Heart left ventricle (tissue), 13 donors: ENCODE results near the gene ACSM2B.
"Not testable (repeated sequence)": the region's sequence is repeated elsewhere in the genome, so short reads cannot be mapped to it uniquely, and the experiment has no call there.

Experiments used
- POLR2A ChIP-seq, 2 donors: fragments of 450-650 bp; IDR thresholded peaks; one replicate each; pipeline ENCODE4 v1.6.1; 2017; ENCODE audit warnings: antibody characterized with exemption in 2 of 2, mild to moderate bottlenecking in 2 of 2, moderate library complexity in 2 of 2
- TF ChIP-seq, protein P1 (sequence below), 12 donors: fragments of 200-600 bp; sonication (generic) in 4 of 12; IDR thresholded peaks; one replicate each; pipeline versions ENCODE4 v1.5.0 to v1.8.0; 2018 to 2022; ENCODE audit warnings: antibody characterized with exemption in 12 of 12, mild to moderate bottlenecking in 5 of 12
- donor health status: ischemic (EF 13 %, LVEDD 7.1; RV severe dilation, severe dysfunction).
- donor health status: DM: no; HTN: yes; CAD: no.
- donor health status: DM: no; HTN: no; CAD: no.
- donor health status: ischemic (EF 25% LVEDD 6.9; RV normal size, moderate dysfunction).
- donor health status: ischemic (EF 25% LVEDD 5.7; RV mildly dilated, moderate dysfunction).
- donor health status: ischemic (EF 35%, LVEDD 5.7; RV mildly dilated, moderate dysfunction).
- donor health status: nonischemic (EF 11% LVEDD 7.7; RV severe dilation, severe dysfunction).
- donor health status: DM: yes; HTN: yes; CAD: no.
- donor health status: PGD.
- donor health status: ischemic (EF 29% LVEDD 5.4; RV normal size, mild dysfunction).
- donor health status: nonischemic (EF 23%, LVEDD 6.1; RV moderate dilation, normal function).

DNA sequence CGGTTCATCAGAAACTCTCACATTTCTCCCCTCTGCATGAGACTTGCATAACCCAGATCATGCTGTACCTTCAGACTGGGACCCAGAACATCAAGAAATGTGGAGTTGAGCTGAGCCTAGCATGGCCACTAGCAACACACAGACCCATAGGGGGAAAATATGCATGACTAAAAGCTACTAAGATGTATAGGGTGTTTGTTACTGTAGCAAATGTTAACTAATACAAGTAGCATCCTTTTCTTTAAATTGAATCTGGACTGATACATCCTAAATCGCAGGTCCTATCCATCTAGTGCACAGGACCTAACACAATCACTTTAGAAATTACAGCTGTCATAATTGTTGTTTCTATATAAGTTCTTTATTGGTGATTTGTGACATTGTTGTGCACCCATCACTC is 10.8 kb downstream of the ACSM2B start:
- TF ChIP-seq, protein P1, sequence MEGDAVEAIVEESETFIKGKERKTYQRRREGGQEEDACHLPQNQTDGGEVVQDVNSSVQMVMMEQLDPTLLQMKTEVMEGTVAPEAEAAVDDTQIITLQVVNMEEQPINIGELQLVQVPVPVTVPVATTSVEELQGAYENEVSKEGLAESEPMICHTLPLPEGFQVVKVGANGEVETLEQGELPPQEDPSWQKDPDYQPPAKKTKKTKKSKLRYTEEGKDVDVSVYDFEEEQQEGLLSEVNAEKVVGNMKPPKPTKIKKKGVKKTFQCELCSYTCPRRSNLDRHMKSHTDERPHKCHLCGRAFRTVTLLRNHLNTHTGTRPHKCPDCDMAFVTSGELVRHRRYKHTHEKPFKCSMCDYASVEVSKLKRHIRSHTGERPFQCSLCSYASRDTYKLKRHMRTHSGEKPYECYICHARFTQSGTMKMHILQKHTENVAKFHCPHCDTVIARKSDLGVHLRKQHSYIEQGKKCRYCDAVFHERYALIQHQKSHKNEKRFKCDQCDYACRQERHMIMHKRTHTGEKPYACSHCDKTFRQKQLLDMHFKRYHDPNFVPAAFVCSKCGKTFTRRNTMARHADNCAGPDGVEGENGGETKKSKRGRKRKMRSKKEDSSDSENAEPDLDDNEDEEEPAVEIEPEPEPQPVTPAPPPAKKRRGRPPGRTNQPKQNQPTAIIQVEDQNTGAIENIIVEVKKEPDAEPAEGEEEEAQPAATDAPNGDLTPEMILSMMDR (IDR thresholded peaks at IDR 0.05) = not testable (repeated sequence)
- TF ChIP-seq POLR2A (IDR thresholded peaks at IDR 0.05) = not testable (repeated sequence)
